Measurements from ENCODE around the gene ZMYM2.

ZMYM2 gene

GRCh38 chr13:20001366-20002190 is 43.1 kb downstream of the ZMYM2 start:
- no peak for TF ChIP-seq CTCF (conservative IDR thresholded peaks at IDR 0.05; ENCODE audit: low read depth, low read length)
- DNase-seq (ENCODE audit: low read depth), result no peak
- no peak overlapping the region for H3K4me3 ChIP-seq (ENCODE audit: low read length)

- no peak for DNase-seq (ENCODE audit: low read depth)
- no peak overlapping the region for H3K4me3 ChIP-seq (ENCODE audit: low read length)
- TF ChIP-seq CTCF (conservative IDR thresholded peaks at IDR 0.05; ENCODE audit: low read depth, low read length), result no peak
These were observed 44.3 kb downstream of the ZMYM2 start for GRCh38 chr13:20002787-20003186.

- H3K4me3 ChIP-seq (ENCODE audit: low read length), result no peak overlapping the region
- no peak for TF ChIP-seq CTCF (conservative IDR thresholded peaks at IDR 0.05; ENCODE audit: low read depth, low read length)
- DNase-seq (ENCODE audit: low read depth), result no peak
These were observed 47.7 kb downstream of the ZMYM2 start for GRCh38 chr13:20006206-20006605.

- H3K4me3 ChIP-seq (ENCODE audit: low read length), result no peak overlapping the region
- no peak for TF ChIP-seq CTCF (conservative IDR thresholded peaks at IDR 0.05; ENCODE audit: low read depth, low read length)
- no peak for DNase-seq (ENCODE audit: low read depth)
These were observed 57.2 kb downstream of the ZMYM2 start for GRCh38 chr13:20015763-20016162.

GRCh38 chr13:20016649-20017364 is 58.3 kb downstream of the ZMYM2 start:
- no peak for DNase-seq (ENCODE audit: low read depth)
- no peak for TF ChIP-seq CTCF (conservative IDR thresholded peaks at IDR 0.05; ENCODE audit: low read depth, low read length)

GRCh38 chr13:20017365-20017711 is 58.8 kb downstream of the ZMYM2 start:
- TF ChIP-seq CTCF (conservative IDR thresholded peaks at IDR 0.05; ENCODE audit: low read depth, low read length), result no peak
- no peak overlapping the region for H3K4me3 ChIP-seq (ENCODE audit: low read length)
- no peak for DNase-seq (ENCODE audit: low read depth)

More at GRCh38 chr13:20016649-20017364, 58.3 kb downstream of the ZMYM2 start:
- H3K4me3 ChIP-seq (ENCODE audit: low read length), result no peak overlapping the region

GRCh38 chr13:20019043-20019442 is 60.5 kb downstream of the ZMYM2 start:
- no peak for TF ChIP-seq CTCF (conservative IDR thresholded peaks at IDR 0.05; ENCODE audit: low read depth, low read length)
- no peak for DNase-seq (ENCODE audit: low read depth)

More at GRCh38 chr13:20019043-20019442, 60.5 kb downstream of the ZMYM2 start:
- H3K4me3 ChIP-seq (ENCODE audit: low read length), result no peak overlapping the region

All from retinal pigment epithelial cell (primary cell).